ENCODE measurements around the gene AGAP3. TPM values are rescaled to one million over a fixed set of nuclear protein-coding genes. Genes with fewer than 3 reads are reported as not detected.
A peak's percentile ranks its signal among the peaks of the same experiment; 100 is the strongest.

AGAP3 gene
- total and polyA plus RNA-seq, 4 donors = 75.9 to 194 (median 110) TPM

DNA sequence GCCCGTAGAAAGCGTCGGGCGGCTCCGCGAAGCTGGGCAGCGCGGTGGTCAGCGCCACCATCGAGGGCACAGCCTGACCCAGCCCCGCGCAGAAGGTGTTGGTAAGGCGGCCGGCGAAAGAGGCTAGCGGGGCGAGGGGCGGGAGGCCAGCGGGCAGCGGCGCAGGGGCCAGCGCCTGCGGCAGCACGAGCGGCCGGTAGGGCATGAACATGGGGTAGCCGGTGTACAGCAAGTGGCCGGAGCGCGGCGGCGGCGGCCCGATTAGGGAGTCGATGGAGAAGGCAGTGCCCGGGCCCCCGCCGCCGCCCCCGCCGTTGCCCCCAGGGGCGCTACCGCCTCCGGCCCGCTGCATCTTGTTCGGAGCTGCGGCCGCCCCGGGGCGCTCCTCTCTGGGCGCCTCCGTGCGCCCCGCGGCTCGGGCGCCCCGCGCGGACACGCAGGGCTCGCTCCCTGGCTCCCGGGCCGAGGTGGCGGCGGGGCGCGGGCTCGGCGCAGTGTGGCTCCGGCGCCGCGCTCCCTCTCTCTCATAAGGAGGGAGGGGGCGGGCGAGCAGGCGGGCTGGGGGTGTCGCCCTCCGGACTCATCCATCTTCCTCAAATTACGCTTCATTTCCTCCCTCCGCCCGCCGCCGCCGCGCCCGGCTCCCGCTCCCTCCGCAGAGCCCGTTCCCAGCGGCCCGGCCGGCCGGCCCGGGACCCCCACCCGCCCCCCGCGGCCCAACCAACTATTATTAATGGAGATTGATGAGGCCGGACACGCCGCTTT, 81.1 kb downstream of the AGAP3 start, which contains the start of gene GBX1:
Gene GBX1 (minus strand): TSS at position 498 of the 765 bp plus-strand sequence. CDS start 146 bp downstream, at position 352.
- Histone ChIP-seq H3K27me3 (ENCODE audit: control insufficient read depth in 3 of 3, insufficient read depth in 3 of 3, low read length in 2 of 3) (peaks cover 10 to 61% (median 60%) of the 10 kb centered on the region in 3 donors), H3K4me3 (peak within 1 kb of the TSS; percentile 28), H3K9me3 (ENCODE audit: control insufficient read depth in 4 of 4, insufficient read depth in 3 of 4, low read length in 3 of 4) (no peaks in the 10 kb centered on the region), H3K9ac (ENCODE audit: insufficient read depth in 1 of 2, low read length in 2 of 2) (no peak within 1 kb of the TSS), H3K4me1 (ENCODE audit: control insufficient read depth in 5 of 5, insufficient read depth in 5 of 5, low read length in 5 of 5) (peaks cover 0 to 16% (median 5%) of the 10 kb centered on the region in 5 donors), H3K27ac (ENCODE audit: low read depth in 1 of 2, low read length in 1 of 2) (no peak within 1 kb of the TSS), H3K36me3 (ENCODE audit: control insufficient read depth in 4 of 4, insufficient read depth in 4 of 4, low read length in 4 of 4) (no peaks in the 10 kb centered on the region)
- ATAC-seq (ENCODE audit: insufficient read depth, low FRiP score) (peak; percentile 29), DNase-seq (peak; percentile 47 to 78 (median 55))
- WGBS, 2 donors = 1% methylated on average over 40 to 101 of the region's 101 CpGs
- TF ChIP-seq, protein P1, sequence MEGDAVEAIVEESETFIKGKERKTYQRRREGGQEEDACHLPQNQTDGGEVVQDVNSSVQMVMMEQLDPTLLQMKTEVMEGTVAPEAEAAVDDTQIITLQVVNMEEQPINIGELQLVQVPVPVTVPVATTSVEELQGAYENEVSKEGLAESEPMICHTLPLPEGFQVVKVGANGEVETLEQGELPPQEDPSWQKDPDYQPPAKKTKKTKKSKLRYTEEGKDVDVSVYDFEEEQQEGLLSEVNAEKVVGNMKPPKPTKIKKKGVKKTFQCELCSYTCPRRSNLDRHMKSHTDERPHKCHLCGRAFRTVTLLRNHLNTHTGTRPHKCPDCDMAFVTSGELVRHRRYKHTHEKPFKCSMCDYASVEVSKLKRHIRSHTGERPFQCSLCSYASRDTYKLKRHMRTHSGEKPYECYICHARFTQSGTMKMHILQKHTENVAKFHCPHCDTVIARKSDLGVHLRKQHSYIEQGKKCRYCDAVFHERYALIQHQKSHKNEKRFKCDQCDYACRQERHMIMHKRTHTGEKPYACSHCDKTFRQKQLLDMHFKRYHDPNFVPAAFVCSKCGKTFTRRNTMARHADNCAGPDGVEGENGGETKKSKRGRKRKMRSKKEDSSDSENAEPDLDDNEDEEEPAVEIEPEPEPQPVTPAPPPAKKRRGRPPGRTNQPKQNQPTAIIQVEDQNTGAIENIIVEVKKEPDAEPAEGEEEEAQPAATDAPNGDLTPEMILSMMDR (IDR thresholded peaks at IDR 0.05; ENCODE audit: control extremely low read depth, extremely low read depth) = no peak

GRCh38 chr7:151168003-151168786, 81.9 kb downstream of the AGAP3 start:
- no peaks in the 10 kb centered on the region for H3K36me3 ChIP-seq (ENCODE audit: control insufficient read depth in 4 of 4, insufficient read depth in 4 of 4, low read length in 4 of 4)
- peaks cover 0 to 1% (median 0%) of the 10 kb centered on the region in 4 donors for H3K9me3 ChIP-seq (ENCODE audit: control insufficient read depth in 4 of 4, insufficient read depth in 3 of 4, low read length in 3 of 4)
- peaks cover 0 to 16% (median 5%) of the 10 kb centered on the region in 5 donors for H3K4me1 ChIP-seq (ENCODE audit: control insufficient read depth in 5 of 5, insufficient read depth in 5 of 5, low read length in 5 of 5)
- TF ChIP-seq, protein P1 (IDR thresholded peaks at IDR 0.05; ENCODE audit: control extremely low read depth, extremely low read depth) = peak; percentile 29
- H3K27ac ChIP-seq (ENCODE audit: low read depth in 1 of 2, low read length in 1 of 2) = no peak overlapping the region
- WGBS, 2 donors = 2% methylated on average over 25 to 52 of the region's 52 CpGs
- no peak overlapping the region for H3K4me3 ChIP-seq
- H3K9ac ChIP-seq (ENCODE audit: insufficient read depth in 1 of 2, low read length in 2 of 2) = no peak overlapping the region
- DNase-seq (peak in 2 of 3 donors; percentile 25 to 33), ATAC-seq (ENCODE audit: insufficient read depth, low FRiP score) (peak; percentile 67)
- H3K27me3 ChIP-seq (ENCODE audit: control insufficient read depth in 3 of 3, insufficient read depth in 3 of 3, low read length in 2 of 3) = peaks cover 10 to 57% (median 57%) of the 10 kb centered on the region in 3 donors

DNA sequence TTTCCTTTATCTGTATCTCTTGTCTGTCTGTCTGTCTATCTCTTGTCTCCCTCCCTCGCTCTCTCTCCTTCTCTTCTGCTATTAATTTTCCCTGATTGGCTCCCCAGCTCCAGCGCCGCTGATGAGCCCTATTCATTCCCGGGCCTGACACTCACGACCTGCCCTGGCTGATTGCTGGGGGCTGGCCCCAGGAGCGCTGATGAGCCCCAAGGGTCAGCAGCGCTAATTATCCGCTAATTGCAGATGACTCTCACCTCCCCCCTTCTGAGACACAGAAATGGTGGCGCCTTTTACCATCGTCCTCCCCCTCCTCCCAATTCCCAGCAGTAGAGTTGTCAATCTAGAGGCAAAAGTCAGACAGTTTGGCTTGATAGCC, 82.5 kb downstream of the AGAP3 start:
- no peak for ATAC-seq (ENCODE audit: insufficient read depth, low FRiP score)
- WGBS, 2 donors = 34 to 39% methylated on average over 10 of the region's 10 CpGs
- no peak overlapping the region for H3K9ac ChIP-seq (ENCODE audit: insufficient read depth in 1 of 2, low read length in 2 of 2)
- no peak overlapping the region for H3K27ac ChIP-seq (ENCODE audit: low read depth in 1 of 2, low read length in 1 of 2)
- H3K4me3 ChIP-seq = no peak overlapping the region
- H3K9me3 ChIP-seq (ENCODE audit: control insufficient read depth in 4 of 4, insufficient read depth in 3 of 4, low read length in 3 of 4) = peaks cover 0 to 3% (median 0%) of the 10 kb centered on the region in 4 donors
- no peaks in the 10 kb centered on the region for H3K36me3 ChIP-seq (ENCODE audit: control insufficient read depth in 4 of 4, insufficient read depth in 4 of 4, low read length in 4 of 4)
- peaks cover 10 to 51% (median 51%) of the 10 kb centered on the region in 3 donors for H3K27me3 ChIP-seq (ENCODE audit: control insufficient read depth in 3 of 3, insufficient read depth in 3 of 3, low read length in 2 of 3)
- TF ChIP-seq, protein P1 (IDR thresholded peaks at IDR 0.05; ENCODE audit: control extremely low read depth, extremely low read depth) = no peak
- H3K4me1 ChIP-seq (ENCODE audit: control insufficient read depth in 5 of 5, insufficient read depth in 5 of 5, low read length in 5 of 5) = peaks cover 0 to 16% (median 5%) of the 10 kb centered on the region in 5 donors
- DNase-seq = no peak
